Trophoblast cell (in vitro differentiated cells and primary cell): ENCODE results near the gene PHLPP1.

Source experiments
- DNase-seq, 2 donors: peaks; one replicate each; pipeline ENCODE4 v3.0.0-alpha.2; 2016
- H2AFZ ChIP-seq: 2 replicates; pipeline ENCODE4 v1.6.1; 2013; ENCODE audit warnings: low read length, moderate library complexity, mild to moderate bottlenecking; ENCODE audit not compliant: insufficient read depth, poor library complexity
- H2AK5ac ChIP-seq: 2 replicates; pipeline ENCODE4 v1.6.1; 2013; ENCODE audit warnings: mild to moderate bottlenecking, low read length
- H2BK120ac ChIP-seq: 2 replicates; pipeline ENCODE4 v1.6.1; 2013; ENCODE audit warnings: low read length, mild to moderate bottlenecking, moderate library complexity; ENCODE audit not compliant: insufficient read depth, poor library complexity
- H2BK12ac ChIP-seq: 2 replicates; pipeline ENCODE4 v1.6.1; 2013; ENCODE audit warnings: mild to moderate bottlenecking, low read length, moderate library complexity
- H2BK5ac ChIP-seq: 2 replicates; pipeline ENCODE4 v1.6.1; 2013; ENCODE audit warnings: low read length, low read depth, moderate library complexity, mild to moderate bottlenecking; ENCODE audit not compliant: poor library complexity
- H3K14ac ChIP-seq: 2 replicates; pipeline ENCODE4 v1.6.1; 2013; ENCODE audit warnings: mild to moderate bottlenecking, low read length
- H3K18ac ChIP-seq: 2 replicates; pipeline ENCODE4 v1.6.1; 2013; ENCODE audit warnings: mild to moderate bottlenecking, low read length
- H3K23ac ChIP-seq: 2 replicates; pipeline ENCODE4 v1.6.1; 2013; ENCODE audit warnings: low read length
- H3K27ac ChIP-seq: 2 replicates; pipeline ENCODE4 v1.5.1; 2013; ENCODE audit warnings: low read depth, mild to moderate bottlenecking, inconsistent platforms, low read length, moderate library complexity
- H3K27me3 ChIP-seq: 2 replicates; pipeline ENCODE4 v1.6.1; 2013; ENCODE audit warnings: inconsistent platforms, mild to moderate bottlenecking, low read length, moderate library complexity; ENCODE audit not compliant: insufficient read depth
- H3K36me3 ChIP-seq, 2 experiments: 1 replicate in 1 of 2; 2 replicates in 1 of 2; pipeline ENCODE4 v1.6.1; 2013; ENCODE audit warnings: low read length in 2 of 2, mild to moderate bottlenecking in 2 of 2, moderate library complexity in 1 of 2; ENCODE audit not compliant: insufficient read depth in 2 of 2, control insufficient read depth in 1 of 2
- H3K4ac ChIP-seq: 2 replicates; pipeline ENCODE4 v1.6.1; 2013; ENCODE audit warnings: low read depth, mild to moderate bottlenecking, low read length, moderate library complexity
- H3K4me1 ChIP-seq, 2 experiments: 1 replicate in 1 of 2; 2 replicates in 1 of 2; pipeline ENCODE4 v1.6.1; 2013; ENCODE audit warnings: low read length in 2 of 2, mild to moderate bottlenecking in 2 of 2, moderate library complexity in 1 of 2; ENCODE audit not compliant: insufficient read depth in 2 of 2, control insufficient read depth in 1 of 2
- H3K4me2 ChIP-seq: 2 replicates; pipeline ENCODE4 v1.6.1; 2013; ENCODE audit warnings: inconsistent platforms, mild to moderate bottlenecking, low read length, moderate library complexity
- H3K4me3 ChIP-seq: 2 replicates; pipeline ENCODE4 v1.5.1; 2013; ENCODE audit warnings: mild to moderate bottlenecking, low read depth, low read length, inconsistent platforms
- H3K79me1 ChIP-seq: one replicate; pipeline ENCODE4 v1.6.1; 2013; ENCODE audit warnings: low read length
- H3K79me2 ChIP-seq: 2 replicates; pipeline ENCODE4 v1.6.1; 2013; ENCODE audit warnings: low read length, mild to moderate bottlenecking; ENCODE audit not compliant: control insufficient read depth, insufficient read depth, poor library complexity
- H3K9ac ChIP-seq: 2 replicates; pipeline ENCODE4 v1.6.1; 2013; ENCODE audit warnings: mild to moderate bottlenecking, low read length
- H3K9me3 ChIP-seq: 2 replicates; pipeline ENCODE4 v1.6.1; 2013; ENCODE audit warnings: low read depth, mild to moderate bottlenecking, control low read depth, inconsistent platforms, low read length; ENCODE audit not compliant: insufficient read depth
- H4K12ac ChIP-seq: 2 replicates; pipeline ENCODE4 v1.6.1; 2013; ENCODE audit warnings: low read depth, mild to moderate bottlenecking, low read length, moderate library complexity
- H4K8ac ChIP-seq: 2 replicates; pipeline ENCODE4 v1.6.1; 2013; ENCODE audit warnings: low read depth, mild to moderate bottlenecking, low read length, moderate library complexity
- H4K91ac ChIP-seq: one replicate; pipeline ENCODE4 v1.6.1; 2013; ENCODE audit warnings: low read depth, mild to moderate bottlenecking, low read length, moderate library complexity
- WGBS: extraction: QIAGEN DNeasy Blood & Tissue Kit; methylation state at CpG from one replicate; pipeline ENCODE4 v1.1.7; 2013; ENCODE audit warnings: missing lambda C conversion rate; ENCODE audit not compliant: insufficient read length, insufficient coverage; ENCODE audit errors: extremely low coverage; 5-methylcytosine and 5-hydroxymethylcytosine counted together

Gene PHLPP1

DNA sequence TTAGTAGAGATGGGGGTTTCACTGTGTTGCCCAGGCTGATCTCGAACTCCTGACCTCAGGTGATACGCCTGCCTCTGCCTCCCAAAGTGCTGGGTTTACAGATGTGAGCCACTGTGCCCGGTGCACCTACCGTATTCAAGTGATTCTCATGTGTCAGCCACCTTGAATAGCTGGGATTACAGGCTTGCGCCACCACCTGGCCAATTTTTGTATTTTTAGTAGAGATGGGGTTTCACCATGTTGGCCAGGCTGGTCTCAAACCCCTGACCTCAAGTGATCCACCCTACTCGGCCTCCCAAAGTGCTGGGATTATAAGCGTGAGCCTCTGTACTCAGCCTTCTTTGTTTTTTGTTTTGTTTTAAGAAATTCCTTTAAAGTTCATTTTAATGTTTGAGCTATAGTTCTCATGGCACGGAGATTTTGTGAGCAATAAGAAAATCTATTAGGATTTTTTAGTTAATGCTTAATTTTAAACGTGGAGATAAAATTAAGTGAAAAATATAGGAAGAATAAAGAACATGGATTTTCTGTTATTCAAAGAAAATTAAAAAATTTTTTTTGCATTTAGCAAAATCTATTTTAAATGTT, 242.6 kb downstream of the PHLPP1 start:
- peaks cover 0 to 9% of the 10 kb centered on the region in 2 experiments for H3K36me3 ChIP-seq
- H3K27me3 ChIP-seq, result no peaks in the 10 kb centered on the region
- no peak overlapping the region for H3K27ac ChIP-seq
- H4K8ac ChIP-seq, result no peak overlapping the region
- WGBS, result no CpG with 5 or more reads among the region's 9 CpGs
- H2AFZ ChIP-seq, result no peak overlapping the region
- H2AK5ac ChIP-seq, result no peak overlapping the region
- no peak overlapping the region for H3K9ac ChIP-seq
- no peaks in the 10 kb centered on the region for H3K4me1 ChIP-seq
- DNase-seq, result peak; percentile 51 to 71
- no peak overlapping the region for H2BK12ac ChIP-seq
- H3K14ac ChIP-seq, result no peak overlapping the region
- H3K23ac ChIP-seq, result no peak overlapping the region
- no peak overlapping the region for H2BK5ac ChIP-seq
- H3K79me2 ChIP-seq, result no peaks in the 10 kb centered on the region
- H3K79me1 ChIP-seq, result no peaks in the 10 kb centered on the region
- no peak overlapping the region for H3K4me3 ChIP-seq
- no peak overlapping the region for H2BK120ac ChIP-seq
- no peak overlapping the region for H3K4ac ChIP-seq
- H4K12ac ChIP-seq, result no peak overlapping the region
- no peaks in the 10 kb centered on the region for H3K9me3 ChIP-seq
- H4K91ac ChIP-seq, result no peak overlapping the region
- H3K4me2 ChIP-seq, result no peak overlapping the region
- no peak overlapping the region for H3K18ac ChIP-seq

GRCh38 chr18:62959481-62959880, 244.1 kb downstream of the PHLPP1 start:
- no peak overlapping the region for H3K23ac ChIP-seq
- no peaks in the 10 kb centered on the region for H3K79me2 ChIP-seq
- no peak overlapping the region for H4K8ac ChIP-seq
- no peak overlapping the region for H3K14ac ChIP-seq
- no peak overlapping the region for H4K91ac ChIP-seq
- no peaks in the 10 kb centered on the region for H3K4me1 ChIP-seq
- H3K27me3 ChIP-seq, result no peaks in the 10 kb centered on the region
- no peaks in the 10 kb centered on the region for H3K79me1 ChIP-seq
- H4K12ac ChIP-seq, result no peak overlapping the region
- no peak overlapping the region for H2AFZ ChIP-seq
- no peak overlapping the region for H2BK5ac ChIP-seq
- H2BK12ac ChIP-seq, result no peak overlapping the region
- H3K9ac ChIP-seq, result no peak overlapping the region
- peak in 1 of 2 donors; percentile 60 for DNase-seq
- H2BK120ac ChIP-seq, result no peak overlapping the region
- H3K18ac ChIP-seq, result no peak overlapping the region
- H3K4me2 ChIP-seq, result no peak overlapping the region
- no peaks in the 10 kb centered on the region for H3K9me3 ChIP-seq
- no peak overlapping the region for H2AK5ac ChIP-seq
- H3K4ac ChIP-seq, result no peak overlapping the region
- no CpG with 5 or more reads among the region's 3 CpGs for WGBS
- H3K27ac ChIP-seq, result no peak overlapping the region
- H3K4me3 ChIP-seq, result no peak overlapping the region
- H3K36me3 ChIP-seq, result peaks cover 0 to 7% of the 10 kb centered on the region in 2 experiments

- no peak overlapping the region for H3K23ac ChIP-seq
- no peaks in the 10 kb centered on the region for H3K9me3 ChIP-seq
- H3K4me1 ChIP-seq, result no peaks in the 10 kb centered on the region
- peaks cover 0 to 3% of the 10 kb centered on the region in 2 experiments for H3K36me3 ChIP-seq
- H3K18ac ChIP-seq, result no peak overlapping the region
- H3K4me2 ChIP-seq, result no peak overlapping the region
- no peak overlapping the region for H2BK120ac ChIP-seq
- DNase-seq, result no peak
- no peak overlapping the region for H3K14ac ChIP-seq
- H3K27ac ChIP-seq, result no peak overlapping the region
- H2BK12ac ChIP-seq, result no peak overlapping the region
- no peaks in the 10 kb centered on the region for H3K79me2 ChIP-seq
- no peak overlapping the region for H4K12ac ChIP-seq
- H3K9ac ChIP-seq, result no peak overlapping the region
- no peaks in the 10 kb centered on the region for H3K79me1 ChIP-seq
- no peaks in the 10 kb centered on the region for H3K27me3 ChIP-seq
- H2AK5ac ChIP-seq, result no peak overlapping the region
- no peak overlapping the region for H2AFZ ChIP-seq
- H4K8ac ChIP-seq, result no peak overlapping the region
- no peak overlapping the region for H3K4me3 ChIP-seq
- no peak overlapping the region for H3K4ac ChIP-seq
- H2BK5ac ChIP-seq, result no peak overlapping the region
- WGBS, result no CpG with 5 or more reads among the region's 3 CpGs
- H4K91ac ChIP-seq, result no peak overlapping the region
These were observed 248.2 kb downstream of the PHLPP1 start for GRCh38 chr18:62963507-62963906.

DNA sequence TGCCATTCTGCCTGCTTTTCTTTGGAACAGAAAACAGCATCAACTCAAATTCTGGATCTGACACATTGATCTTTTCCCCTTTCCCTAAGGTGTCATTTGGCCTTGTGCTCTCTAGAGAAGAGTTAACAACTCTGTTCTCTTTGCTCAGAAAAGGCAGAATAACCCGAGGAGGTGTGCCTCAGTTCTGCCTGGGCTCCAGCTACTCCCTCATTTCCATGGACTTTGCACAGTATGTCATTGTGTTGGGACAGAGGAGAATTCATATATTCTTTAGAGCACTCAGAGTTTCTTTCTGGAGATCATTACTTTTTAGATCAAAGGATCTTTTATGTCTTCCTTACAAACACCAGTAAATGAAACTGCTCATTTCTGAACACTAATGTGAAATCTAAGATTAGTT, 249.1 kb downstream of the PHLPP1 start:
- no peak overlapping the region for H4K8ac ChIP-seq
- no peak overlapping the region for H2BK120ac ChIP-seq
- no peaks in the 10 kb centered on the region for H3K9me3 ChIP-seq

More for the DNA sequence above, 249.1 kb downstream of the PHLPP1 start:
- Histone ChIP-seq H3K4me3 (no peak overlapping the region), H3K79me2 (no peaks in the 10 kb centered on the region), H3K4me1 (no peaks in the 10 kb centered on the region), H4K12ac (no peak overlapping the region), H2BK5ac (no peak overlapping the region), H3K18ac (no peak overlapping the region), H3K23ac (no peak overlapping the region), H4K91ac (no peak overlapping the region), H3K36me3 (peaks cover 0 to 2% of the 10 kb centered on the region in 2 experiments), H2AFZ (no peak overlapping the region), H3K27me3 (no peaks in the 10 kb centered on the region), H3K4ac (no peak overlapping the region), H3K14ac (no peak overlapping the region), H2AK5ac (no peak overlapping the region), H2BK12ac (no peak overlapping the region), H3K4me2 (no peak overlapping the region), H3K27ac (no peak overlapping the region), H3K79me1 (no peaks in the 10 kb centered on the region), H3K9ac (no peak overlapping the region)
- DNase-seq, result no peak
- no CpG with 5 or more reads among the region's 1 CpG for WGBS
